H9 (cell line): ENCODE data around the gene LRG1. TPM values are rescaled to one million over a fixed set of nuclear protein-coding genes. Genes with fewer than 3 reads are reported as not detected.

ENCODE experiments used
- DNase-seq: peaks from one replicate; pipeline ENCODE4 v3.0.0-alpha.2; 2017
- H2AFZ ChIP-seq: one replicate; pipeline ENCODE4 v1.6.1; 2013; ENCODE audit warnings: mild to moderate bottlenecking, low read length, control low read depth, moderate library complexity
- H2AK5ac ChIP-seq: 2 replicates; pipeline ENCODE4 v1.6.1; 2013; ENCODE audit warnings: low read length, control low read depth, mixed read lengths; ENCODE audit not compliant: insufficient read length
- H2BK120ac ChIP-seq: one replicate; pipeline ENCODE4 v1.6.1; 2013; ENCODE audit warnings: low read depth, mild to moderate bottlenecking, low read length, control low read depth, inconsistent platforms; ENCODE audit not compliant: poor library complexity, severe bottlenecking
- H2BK12ac ChIP-seq: 2 replicates; pipeline ENCODE4 v1.6.1; 2013; ENCODE audit warnings: low read length, control low read depth, mixed read lengths, low read depth; ENCODE audit not compliant: insufficient read length
- H2BK15ac ChIP-seq: 2 replicates; pipeline ENCODE4 v1.6.1; 2013; ENCODE audit warnings: low read depth, low read length, control low read depth
- H2BK20ac ChIP-seq: one replicate; pipeline ENCODE4 v1.6.1; 2013; ENCODE audit warnings: low read depth, mild to moderate bottlenecking, low read length, control low read depth, inconsistent platforms; ENCODE audit not compliant: poor library complexity, severe bottlenecking
- H2BK5ac ChIP-seq: 2 replicates; pipeline ENCODE4 v1.6.1; 2013; ENCODE audit warnings: low read length, control low read depth, mixed read lengths; ENCODE audit not compliant: insufficient read length
- H3K14ac ChIP-seq: 2 replicates; pipeline ENCODE4 v1.6.1; 2013; ENCODE audit warnings: low read length, control low read depth; ENCODE audit not compliant: insufficient read depth
- H3K18ac ChIP-seq: 2 replicates; pipeline ENCODE4 v1.6.1; 2013; ENCODE audit warnings: low read depth, mild to moderate bottlenecking, mixed read lengths, low read length, control low read depth; ENCODE audit not compliant: insufficient read length
- H3K23ac ChIP-seq: 2 replicates; pipeline ENCODE4 v1.6.1; 2013; ENCODE audit warnings: low read length, control low read depth, mixed read lengths, low read depth; ENCODE audit not compliant: insufficient read length
- H3K23me2 ChIP-seq: 2 replicates; pipeline ENCODE4 v1.6.1; 2013; ENCODE audit warnings: low read depth, mild to moderate bottlenecking, mixed read lengths, low read length, control low read depth; ENCODE audit not compliant: insufficient read length, poor library complexity, severe bottlenecking
- H3K27ac ChIP-seq: 2 replicates; pipeline ENCODE4 v1.5.1; 2013; ENCODE audit warnings: low read length, control low read depth, mixed read lengths, low read depth; ENCODE audit not compliant: insufficient read length
- H3K27me3 ChIP-seq: 2 replicates; pipeline ENCODE4 v1.6.1; 2013; ENCODE audit warnings: low read length, control low read depth, inconsistent platforms; ENCODE audit not compliant: insufficient read depth
- H3K4ac ChIP-seq: 2 replicates; pipeline ENCODE4 v1.6.1; 2013; ENCODE audit warnings: low read depth, mild to moderate bottlenecking, control low read depth, inconsistent platforms, low read length, moderate library complexity
- H3K4me1 ChIP-seq: 2 replicates; pipeline ENCODE4 v1.6.1; 2013; ENCODE audit warnings: low read length, control low read depth, inconsistent platforms; ENCODE audit not compliant: insufficient read depth
- H3K4me2 ChIP-seq: 2 replicates; pipeline ENCODE4 v1.6.1; 2013; ENCODE audit warnings: low read length, control low read depth, mixed read lengths; ENCODE audit not compliant: insufficient read length, insufficient read depth
- H3K56ac ChIP-seq: 2 replicates; pipeline ENCODE4 v1.6.1; 2013; ENCODE audit warnings: low read depth, mild to moderate bottlenecking, mixed read lengths, low read length, control low read depth; ENCODE audit not compliant: insufficient read length
- H3K79me1 ChIP-seq: 2 replicates; pipeline ENCODE4 v1.6.1; 2013; ENCODE audit warnings: low read depth, mild to moderate bottlenecking, moderate library complexity, low read length, control low read depth, inconsistent platforms; ENCODE audit not compliant: insufficient read depth, poor library complexity, severe bottlenecking
- H3K79me2 ChIP-seq: 2 replicates; pipeline ENCODE4 v1.6.1; 2013; ENCODE audit warnings: low read length, control low read depth, inconsistent platforms; ENCODE audit not compliant: insufficient read depth
- H3K9ac ChIP-seq: 2 replicates; pipeline ENCODE4 v1.6.1; 2013; ENCODE audit warnings: low read length, control low read depth, mixed read lengths; ENCODE audit not compliant: insufficient read length; ENCODE audit errors: extremely low read depth
- H3K9me3 ChIP-seq: one replicate; pipeline ENCODE4 v1.6.1; 2013; ENCODE audit warnings: low read depth, low read length, inconsistent platforms; ENCODE audit not compliant: control insufficient read depth
- H3T11ph ChIP-seq: one replicate; pipeline ENCODE4 v1.6.1; 2013; ENCODE audit warnings: mild to moderate bottlenecking, low read length, control low read depth, inconsistent platforms
- H4K20me1 ChIP-seq: one replicate; pipeline ENCODE4 v1.6.1; 2013; ENCODE audit not compliant: control insufficient read depth, insufficient read length, insufficient read depth
- H4K5ac ChIP-seq: 2 replicates; pipeline ENCODE4 v1.6.1; 2013; ENCODE audit warnings: low read depth, mild to moderate bottlenecking, mixed read lengths, low read length, control low read depth; ENCODE audit not compliant: insufficient read length
- H4K8ac ChIP-seq: replicated peaks from 2 replicates; pipeline ENCODE4 v1.6.1; 2013; ENCODE audit warnings: low read length, control low read depth, mixed read lengths, low read depth; ENCODE audit not compliant: insufficient read length
- H4K91ac ChIP-seq: 2 replicates; pipeline ENCODE4 v1.6.1; 2013; ENCODE audit warnings: low read depth, mild to moderate bottlenecking, moderate library complexity, mixed read lengths, low read length, control low read depth; ENCODE audit not compliant: insufficient read length
- H3K27ac Mint-ChIP-seq, 3 experiments: 2 replicates in 2 of 3; 3 replicates in 1 of 3; pipeline ENCODE4 v1.8.0; 2020 to 2021; ENCODE audit warnings: mixed read lengths in 3 of 3, mild to moderate bottlenecking in 1 of 3, moderate library complexity in 1 of 3
- H3K27me3 Mint-ChIP-seq: 2 replicates; pipeline ENCODE4 v1.8.0; 2021; ENCODE audit warnings: low read depth, mild to moderate bottlenecking, moderate library complexity, mixed read lengths
- H3K36me3 Mint-ChIP-seq, 3 experiments: 2 replicates in 2 of 3; 3 replicates in 1 of 3; pipeline ENCODE4 v1.8.0; 2020 to 2021; ENCODE audit warnings: low read depth in 3 of 3, mixed read lengths in 3 of 3; ENCODE audit not compliant: insufficient read depth in 1 of 3
- H3K4me1 Mint-ChIP-seq, 2 experiments: 2 replicates each; pipeline ENCODE4 v1.8.0; 2020; ENCODE audit warnings: mixed read lengths in 2 of 2
- H3K4me3 Mint-ChIP-seq, 2 experiments: 2 replicates in 1 of 2; 3 replicates in 1 of 2; pipeline ENCODE4 v1.8.0; 2020 to 2021; ENCODE audit warnings: mild to moderate bottlenecking in 2 of 2, mixed read lengths in 2 of 2, moderate library complexity in 1 of 2
- H3K9me3 Mint-ChIP-seq, 2 experiments: 2 replicates in 1 of 2; 3 replicates in 1 of 2; pipeline ENCODE4 v1.8.0; 2020; ENCODE audit warnings: mild to moderate bottlenecking in 2 of 2, mixed read lengths in 2 of 2, moderate library complexity in 1 of 2
- CTCF ChIP-seq: fragments of 200-600 bp; sonication (generic); conservative IDR thresholded peaks from 3 replicates; pipeline ENCODE4 v1.8.0; 2021; ENCODE audit warnings: antibody characterized with exemption, mild to moderate bottlenecking
- WGBS: extraction: QIAGEN DNeasy Blood & Tissue Kit; methylation state at CpG from one replicate; pipeline ENCODE4 v1.1.7; 2013; ENCODE audit warnings: missing lambda C conversion rate, low lambda C conversion rate, mixed read lengths; ENCODE audit not compliant: insufficient read length; ENCODE audit errors: extremely low coverage; 5-methylcytosine and 5-hydroxymethylcytosine counted together
- total RNA-seq: library from RNA; stranded (reverse); gene quantifications from 2 replicates; pipeline ENCODE4 v1.2.1, GENCODE V29; 2021

The LRG1 gene
- total RNA-seq, 1 experiment from 2014 or later = 0.24 TPM

- H3K4me1 Mint-ChIP-seq = peaks cover 6 to 44% of the 10 kb centered on the region in 2 experiments
- no peak overlapping the region for H3K14ac ChIP-seq
- H2BK15ac ChIP-seq = no peak overlapping the region
- H2BK120ac ChIP-seq = no peak overlapping the region
- no peak overlapping the region for H3K23ac ChIP-seq
- no peak overlapping the region for H2BK12ac ChIP-seq
- H3K23me2 ChIP-seq = peaks cover 3% of the 10 kb centered on the region
- H3K79me1 ChIP-seq = no peaks in the 10 kb centered on the region
- no peak overlapping the region for H3K9ac ChIP-seq
- H3K4me3 Mint-ChIP-seq = peak overlapping the region in 1 of 2 experiments; percentile 18; a peak in 1 of 5 replicates
- no peaks in the 10 kb centered on the region for H3K79me2 ChIP-seq
- no peak overlapping the region for H3K4ac ChIP-seq
- H4K8ac ChIP-seq = no peak overlapping the region
- H3T11ph ChIP-seq = no peak overlapping the region
- no peak overlapping the region for H3K56ac ChIP-seq
- H3K27me3 ChIP-seq = no peaks in the 10 kb centered on the region; the same call in 1 of the 2 replicates
- no CpG with 5 or more reads among the region's 9 CpGs for WGBS
- no peaks in the 10 kb centered on the region for H3K4me1 ChIP-seq
- H3K27me3 Mint-ChIP-seq = peaks cover 58% of the 10 kb centered on the region
- no peak overlapping the region for H2BK5ac ChIP-seq
- H2BK20ac ChIP-seq = no peak overlapping the region
- no peak overlapping the region for H2AFZ ChIP-seq
- no peak overlapping the region for H3K18ac ChIP-seq
- no peaks in the 10 kb centered on the region for H3K36me3 Mint-ChIP-seq
- H4K5ac ChIP-seq = no peak overlapping the region
- TF ChIP-seq CTCF = no peak
- no peak overlapping the region for H4K91ac ChIP-seq
- DNase-seq = no peak
- H3K9me3 ChIP-seq = no peaks in the 10 kb centered on the region
- peak overlapping the region in 2 of 3 experiments; percentile 59 to 84; a peak in 3 of 7 replicates for H3K27ac Mint-ChIP-seq
- no peak overlapping the region for H3K27ac ChIP-seq
- no peaks in the 10 kb centered on the region; a peak in 2 of 5 replicates for H3K9me3 Mint-ChIP-seq
- no peak overlapping the region for H2AK5ac ChIP-seq
- H4K20me1 ChIP-seq = no peaks in the 10 kb centered on the region
- H3K4me2 ChIP-seq = no peak overlapping the region
Observed at GRCh38 chr19:4588291-4588761, 48.5 kb upstream of the LRG1 start.
